ENCODE measurements around the gene GRIPAP1. TPM values are rescaled to one million over a fixed set of nuclear protein-coding genes. Genes with fewer than 3 reads are reported as not detected.

Gene GRIPAP1
- total and polyA plus RNA-seq, 12 donors = 27.4 to 86.6 (median 41.9) TPM

DNA sequence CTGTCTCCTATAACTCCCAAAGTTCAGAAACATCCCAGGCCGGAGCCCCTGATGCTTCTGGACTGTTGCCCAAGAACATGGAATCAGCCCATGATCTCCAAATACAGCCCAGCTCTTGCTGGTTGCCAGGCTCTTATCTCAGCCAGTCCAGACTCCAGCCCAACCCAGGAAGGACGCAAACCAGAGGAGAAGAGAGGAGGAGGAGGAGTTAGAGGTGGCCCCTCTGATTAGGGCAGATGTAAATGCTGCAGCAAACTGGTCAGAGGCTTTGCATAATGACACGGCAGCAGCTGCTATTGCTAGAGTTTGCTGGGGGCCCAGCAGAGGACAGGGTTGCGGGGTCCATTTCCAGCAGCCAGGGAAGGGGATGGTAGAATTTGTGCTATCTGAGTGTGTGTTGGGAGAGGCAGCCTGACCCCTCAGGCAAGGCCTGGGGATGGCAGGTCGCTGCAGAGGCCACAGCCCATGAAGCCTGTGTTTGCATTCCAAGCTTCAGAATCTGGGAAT is 40.4 kb downstream of the GRIPAP1 start:
- no peaks in the 10 kb centered on the region for H3K27me3 ChIP-seq
- WGBS, 4 donors = 29 to 61% (median 39%) methylated on average over 5 of the region's 5 CpGs; no CpG with 5 or more reads in 1 of the 4 donors
- intact Hi-C loops (cut with DNase I) = no loop called here
- H3K9me3 ChIP-seq (replicated peaks in 1 of 3) = no peaks in the 10 kb centered on the region
- no peak overlapping the region for H3K4me3 ChIP-seq
- peak overlapping the region in 2 of 5 donors; percentile 43 to 61 for H3K27ac ChIP-seq
- DNase-seq = peak; percentile 26 to 77 (median 54)
- no peak for TF ChIP-seq POLR2A (IDR thresholded peaks at IDR 0.05)
- TF ChIP-seq, protein P1, sequence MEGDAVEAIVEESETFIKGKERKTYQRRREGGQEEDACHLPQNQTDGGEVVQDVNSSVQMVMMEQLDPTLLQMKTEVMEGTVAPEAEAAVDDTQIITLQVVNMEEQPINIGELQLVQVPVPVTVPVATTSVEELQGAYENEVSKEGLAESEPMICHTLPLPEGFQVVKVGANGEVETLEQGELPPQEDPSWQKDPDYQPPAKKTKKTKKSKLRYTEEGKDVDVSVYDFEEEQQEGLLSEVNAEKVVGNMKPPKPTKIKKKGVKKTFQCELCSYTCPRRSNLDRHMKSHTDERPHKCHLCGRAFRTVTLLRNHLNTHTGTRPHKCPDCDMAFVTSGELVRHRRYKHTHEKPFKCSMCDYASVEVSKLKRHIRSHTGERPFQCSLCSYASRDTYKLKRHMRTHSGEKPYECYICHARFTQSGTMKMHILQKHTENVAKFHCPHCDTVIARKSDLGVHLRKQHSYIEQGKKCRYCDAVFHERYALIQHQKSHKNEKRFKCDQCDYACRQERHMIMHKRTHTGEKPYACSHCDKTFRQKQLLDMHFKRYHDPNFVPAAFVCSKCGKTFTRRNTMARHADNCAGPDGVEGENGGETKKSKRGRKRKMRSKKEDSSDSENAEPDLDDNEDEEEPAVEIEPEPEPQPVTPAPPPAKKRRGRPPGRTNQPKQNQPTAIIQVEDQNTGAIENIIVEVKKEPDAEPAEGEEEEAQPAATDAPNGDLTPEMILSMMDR (IDR thresholded peaks at IDR 0.05) = no peak
- H3K36me3 ChIP-seq (replicated peaks in 1 of 2) = no peaks in the 10 kb centered on the region
- H3K4me1 ChIP-seq (replicated peaks in 1 of 2) = peaks cover 6 to 7% of the 10 kb centered on the region in 2 donors

GRCh38 chrX:48960291-48960690 is 41.8 kb downstream of the GRIPAP1 start:
- peak overlapping the region in 1 of 5 donors; percentile 61 for H3K27ac ChIP-seq
- H3K9me3 ChIP-seq (replicated peaks in 1 of 3) = no peaks in the 10 kb centered on the region
- peaks cover 6 to 17% of the 10 kb centered on the region in 2 donors for H3K4me1 ChIP-seq (replicated peaks in 1 of 2)
- TF ChIP-seq, protein P1 (IDR thresholded peaks at IDR 0.05) = no peak
- DNase-seq = no peak
- H3K27me3 ChIP-seq = no peaks in the 10 kb centered on the region
- 65 to 83% (median 82%) methylated on average over 2 of the region's 2 CpGs for WGBS, 4 donors
- H3K36me3 ChIP-seq (replicated peaks in 1 of 2) = no peaks in the 10 kb centered on the region
- intact Hi-C loops (cut with DNase I) = no loop called here
- H3K4me3 ChIP-seq = no peak overlapping the region

- Histone ChIP-seq H3K36me3 (replicated peaks in 1 of 2) (no peaks in the 10 kb centered on the region), H3K9me3 (replicated peaks in 1 of 3) (no peaks in the 10 kb centered on the region), H3K27me3 (no peaks in the 10 kb centered on the region), H3K27ac (peak overlapping the region; percentile 53 to 96 (median 89)), H3K4me1 (replicated peaks in 1 of 2) (peaks cover 6 to 17% of the 10 kb centered on the region in 2 donors), H3K4me3 (peak overlapping the region in 2 of 4 donors; percentile 19 to 46)
- WGBS, 4 donors = 0 to 43% (median 18%) methylated on average over 2 to 21 of the region's 21 CpGs
- intact Hi-C loops (cut with DNase I) = no loop called here
- peak in 1 of 2 donors; percentile 50 for TF ChIP-seq POLR2A (IDR thresholded peaks at IDR 0.05)
- TF ChIP-seq, protein P1 (IDR thresholded peaks at IDR 0.05) = no peak
- peak; percentile 30 to 79 (median 70) for DNase-seq
Observed at GRCh38 chrX:48958635-48959094, 43.4 kb downstream of the GRIPAP1 start.

GRCh38 chrX:48957827-48958634 is 44.0 kb downstream of the GRIPAP1 start:
- 0 to 47% (median 19%) methylated on average over 31 to 66 of the region's 66 CpGs for WGBS, 4 donors
- no peaks in the 10 kb centered on the region for H3K9me3 ChIP-seq (replicated peaks in 1 of 3)
- H3K36me3 ChIP-seq (replicated peaks in 1 of 2) = no peaks in the 10 kb centered on the region
- intact Hi-C loops (cut with DNase I) = no loop called here
- peak overlapping the region in 3 of 4 donors; percentile 24 to 75 (median 38) for H3K4me3 ChIP-seq
- peak overlapping the region; percentile 85 to 99 (median 95) for H3K27ac ChIP-seq
- no peaks in the 10 kb centered on the region for H3K27me3 ChIP-seq
- peaks cover 6 to 17% of the 10 kb centered on the region in 2 donors for H3K4me1 ChIP-seq (replicated peaks in 1 of 2)
- peak; percentile 70 to 76 for TF ChIP-seq POLR2A (IDR thresholded peaks at IDR 0.05)
- TF ChIP-seq, protein P1 (IDR thresholded peaks at IDR 0.05) = no peak
- peak; percentile 93 to 99 (median 97) for DNase-seq
